Pancreas (tissue), 10 donors: ENCODE data around the gene TAF7L. TPM values are rescaled to one million over a fixed set of nuclear protein-coding genes. Genes with fewer than 3 reads are reported as not detected.

ENCODE experiments used
- ATAC-seq, 4 donors: fragments of 200-7000 bp; cut with Tn5 transposase; one replicate each; pipeline versions ENCODE4 v1.8.0 to v1.9.1; 2020; ENCODE audit warnings: mild to moderate bottlenecking in 4 of 4, moderate library complexity in 4 of 4
- DNase-seq, 6 donors: peaks; one replicate each; pipeline ENCODE4 v3.0.0-alpha.2; 2020
- FAIRE-seq: peaks from 2 replicates; lab custom pipeline; 2012; peaks lifted over from hg19 to GRCh38; lab: Jason Lieb, UNC
- H3K27ac ChIP-seq, 4 donors: fragments of 200-600 bp; sonication (generic); 1 replicate in 3 of 4; 2 replicates in 1 of 4; pipeline versions ENCODE4 v1.5.0 to v1.8.0; 2020
- H3K27me3 ChIP-seq, 4 donors: fragments of 200-600 bp; one replicate each; pipeline ENCODE4 v1.8.0; 2021
- H3K36me3 ChIP-seq, 3 donors: fragments of 200-600 bp; sonication (generic) in 1 of 3; one replicate each; pipeline versions ENCODE4 v1.5.0 to v1.8.0; 2020 to 2021
- H3K4me1 ChIP-seq, 3 donors: fragments of 200-600 bp; one replicate each; pipeline ENCODE4 v1.8.0; 2021
- H3K4me3 ChIP-seq, 4 donors: fragments of 200-600 bp; sonication (generic) in 2 of 4; one replicate each; pipeline versions ENCODE4 v1.5.0 to v1.8.0; 2020 to 2021
- H3K9me3 ChIP-seq, 4 donors: fragments of 200-600 bp; one replicate each; pipeline ENCODE4 v1.8.0; 2021
- CTCF ChIP-seq, 4 donors: fragments of 200-600 bp; sonication (generic) in 3 of 4; IDR thresholded peaks; one replicate each; pipeline versions ENCODE4 v1.5.0 to v1.8.0; 2021; ENCODE audit warnings: antibody characterized with exemption in 4 of 4
- WGBS, 2 donors: extraction: QIAGEN DNeasy Blood & Tissue Kit; methylation state at CpG; one replicate each; pipeline ENCODE4 v1.1.7; 2013; 5-methylcytosine and 5-hydroxymethylcytosine counted together
- intact Hi-C, 3 donors: fragments of 100-400 bp; cut with DNase I; formaldehyde crosslinking; loops; one replicate each; pipeline versions ENCODE4 v1.11.1 to v1.14.2; 2022
- polyA plus RNA-seq, 2 donors: library from polyadenylated mRNA; stranded (reverse); fragments of 200-250 nt; gene quantifications; one replicate each; pipeline ENCODE4 v1.2.3, GENCODE V29; 2013
- total RNA-seq, 6 donors: library from RNA; stranded (reverse); fragmentation: NEBNext Ultra II Directional in 4 of 6; extraction: Animal tissue kit (Norgen Biotek cat#: 25700) in 4 of 6; gene quantifications; one replicate each; pipeline versions ENCODE4 v1.2.1 to v1.2.4, GENCODE V29; 2021 to 2023
- donor health status: healthy with polysubstance abuse.
- donor health status: DM: no; HTN: no; CAD: no; lungs with moderate emphysema.
- donor health status: DM: no; HTN: no; CAD: no.
- donor health status: control.
- donor health status: control.
- donor health status: Bipolar disorder and iron deficiency.
- donor health status: DM: yes; HTN: yes; CAD: no.
- donor health status: DM: no; HTN: no; CAD: no.
- donor health status: DM: no; HTN: no; CAD: no.
- donor health status: DM: yes; HTN: yes; CAD: no.

The TAF7L gene
- total and polyA plus RNA-seq, 8 donors = 0.05 to 0.08 TPM; not detected in 6

GRCh38 chrX:101287402-101287801 is 3.7 kb downstream of the TAF7L start:
- DNase-seq (no peak), FAIRE-seq (peak; percentile 97), ATAC-seq (peak in 3 of 4 donors; percentile 66 to 73 (median 71))
- no peaks in the 10 kb centered on the region for H3K36me3 ChIP-seq
- WGBS, 2 donors = 3 to 7% methylated on average over 2 of the region's 2 CpGs
- intact Hi-C loops = no loop called here
- H3K9me3 ChIP-seq = no peaks in the 10 kb centered on the region
- H3K27ac ChIP-seq = no peak overlapping the region
- H3K4me3 ChIP-seq = no peak overlapping the region
- peak; percentile 15 to 58 (median 46) for TF ChIP-seq CTCF (IDR thresholded peaks at IDR 0.05)
- peaks cover 0 to 32% (median 7%) of the 10 kb centered on the region in 4 donors for H3K27me3 ChIP-seq
- H3K4me1 ChIP-seq = no peaks in the 10 kb centered on the region

GRCh38 chrX:101276238-101276637 is 14.9 kb downstream of the TAF7L start:
- H3K36me3 ChIP-seq = no peaks in the 10 kb centered on the region
- DNase-seq (no peak), FAIRE-seq (no peak), ATAC-seq (no peak)
- no peak overlapping the region for H3K27ac ChIP-seq
- WGBS, 2 donors = 69 to 71% methylated on average over 2 of the region's 2 CpGs
- intact Hi-C loops = no loop called here
- H3K27me3 ChIP-seq = peaks cover 0 to 5% (median 2%) of the 10 kb centered on the region in 4 donors
- no peaks in the 10 kb centered on the region for H3K9me3 ChIP-seq
- TF ChIP-seq CTCF (IDR thresholded peaks at IDR 0.05) = no peak
- no peaks in the 10 kb centered on the region for H3K4me1 ChIP-seq
- H3K4me3 ChIP-seq = no peak overlapping the region

- Histone ChIP-seq H3K9me3 (no peaks in the 10 kb centered on the region), H3K4me3 (no peak overlapping the region), H3K27me3 (peaks cover 0 to 5% (median 2%) of the 10 kb centered on the region in 4 donors), H3K4me1 (no peaks in the 10 kb centered on the region), H3K36me3 (no peaks in the 10 kb centered on the region), H3K27ac (no peak overlapping the region)
- no peak for FAIRE-seq
- TF ChIP-seq CTCF (IDR thresholded peaks at IDR 0.05) = no peak
- WGBS, 2 donors = 78 to 86% methylated on average over 6 of the region's 6 CpGs
- ATAC-seq = no peak
- DNase-seq = no peak
- intact Hi-C loops = no loop called here
These were observed 16.9 kb downstream of the TAF7L start for GRCh38 chrX:101274198-101274597.

- Histone ChIP-seq H3K27me3 (no peaks in the 10 kb centered on the region), H3K9me3 (no peaks in the 10 kb centered on the region), H3K4me3 (no peak overlapping the region), H3K36me3 (no peaks in the 10 kb centered on the region), H3K4me1 (no peaks in the 10 kb centered on the region), H3K27ac (no peak overlapping the region)
- intact Hi-C loops = no loop called here
- DNase-seq = no peak
- no peak for ATAC-seq
- 57 to 70% methylated on average over 5 of the region's 5 CpGs for WGBS, 2 donors
- no peak for FAIRE-seq
- no peak for TF ChIP-seq CTCF (IDR thresholded peaks at IDR 0.05)
These were observed 25.2 kb downstream of the TAF7L start for GRCh38 chrX:101265869-101266428.

- Histone ChIP-seq H3K4me3 (no peak overlapping the region), H3K36me3 (no peaks in the 10 kb centered on the region), H3K27ac (no peak overlapping the region), H3K27me3 (no peaks in the 10 kb centered on the region), H3K9me3 (no peaks in the 10 kb centered on the region), H3K4me1 (no peaks in the 10 kb centered on the region)
- no peak for TF ChIP-seq CTCF (IDR thresholded peaks at IDR 0.05)
- intact Hi-C loops = no loop called here
- 48 to 54% methylated on average over 2 of the region's 2 CpGs for WGBS, 2 donors
- no peak for DNase-seq
- no peak for ATAC-seq
- no peak for FAIRE-seq
These were observed 27.4 kb downstream of the TAF7L start for GRCh38 chrX:101263766-101264165.
